Gastroesophageal sphincter (tissue), 3 donors: ENCODE data around the gene GPR183.

Source experiments
- CTCF ChIP-seq, 4 experiments: fragments of 200-600 bp in 2 of 4; fragments of 450-650 bp in 2 of 4; sonication (generic) in 1 of 4; IDR thresholded peaks; one replicate each; pipeline ENCODE4 v1.5.1; 2017 to 2019; ENCODE audit warnings: antibody characterized with exemption in 4 of 4, mild to moderate bottlenecking in 2 of 4, moderate library complexity in 2 of 4
- EP300 ChIP-seq: sonication (generic); formaldehyde crosslinking; IDR thresholded peaks from one replicate; pipeline ENCODE4 v1.6.1; 2017; ENCODE audit warnings: antibody characterized with exemption, mild to moderate bottlenecking
- POLR2AphosphoS5 ChIP-seq: sonication (generic); formaldehyde crosslinking; IDR thresholded peaks from one replicate; pipeline ENCODE4 v1.6.1; 2017; ENCODE audit warnings: antibody characterized with exemption

DNA sequence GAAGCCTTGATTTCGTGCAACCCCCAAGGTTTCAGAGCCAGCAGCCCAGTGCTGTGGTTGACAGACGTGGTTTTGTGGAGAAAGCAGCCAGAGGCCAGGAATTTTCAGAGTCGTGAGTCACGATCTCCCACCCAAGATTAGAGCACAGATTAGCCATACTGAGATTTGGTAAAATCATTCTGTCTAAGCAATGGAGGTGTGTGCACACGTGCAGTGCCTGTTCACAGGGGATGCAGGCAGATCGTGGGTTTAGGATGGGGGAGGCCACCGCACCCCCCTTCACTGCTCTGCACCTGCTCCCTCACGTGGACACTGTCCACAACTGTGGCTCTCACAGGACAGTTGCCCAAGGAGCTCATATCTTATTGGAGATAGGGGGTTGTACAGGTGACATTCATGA, 46.6 kb upstream of the GPR183 start:
- TF ChIP-seq EP300 (no peak), CTCF (IDR thresholded peaks at IDR 0.05) (no peak), POLR2AphosphoS5 (no peak)
